GM12872 (cell line): ENCODE results near the gene RAMP3.

Experiments
- CTCF ChIP-seq: IDR thresholded peaks from 3 replicates; pipeline ENCODE4 v1.5.1; 2011; ENCODE audit warnings: low read depth, mild to moderate bottlenecking, low read length, moderate library complexity; ENCODE audit not compliant: insufficient read depth

Gene RAMP3

GRCh38 chr7:45118292-45118691 lies 39.3 kb upstream of the RAMP3 start:
- TF ChIP-seq CTCF = no peak

GRCh38 chr7:45118889-45119331 lies 38.7 kb upstream of the RAMP3 start:
- TF ChIP-seq CTCF = no peak

DNA sequence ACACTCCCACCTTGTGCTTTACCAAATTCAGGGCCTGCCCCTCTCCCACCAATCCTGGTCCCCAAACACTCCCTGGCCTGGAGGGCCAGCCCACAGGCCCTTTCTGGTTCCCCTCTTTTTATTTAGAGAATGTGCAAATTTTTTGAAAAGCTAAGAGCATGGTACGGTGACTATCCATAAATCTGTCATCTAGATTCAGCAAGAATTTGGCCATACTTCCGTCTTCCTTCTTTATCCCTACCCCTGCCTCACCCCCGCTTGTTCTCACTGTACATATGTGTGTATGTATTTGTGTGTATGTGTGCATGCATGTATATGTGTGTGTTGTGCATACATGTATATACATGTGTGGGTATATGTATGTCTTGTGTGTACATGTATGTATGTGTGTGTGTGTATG lies 38.0 kb upstream of the RAMP3 start:
- TF ChIP-seq CTCF = no peak

DNA sequence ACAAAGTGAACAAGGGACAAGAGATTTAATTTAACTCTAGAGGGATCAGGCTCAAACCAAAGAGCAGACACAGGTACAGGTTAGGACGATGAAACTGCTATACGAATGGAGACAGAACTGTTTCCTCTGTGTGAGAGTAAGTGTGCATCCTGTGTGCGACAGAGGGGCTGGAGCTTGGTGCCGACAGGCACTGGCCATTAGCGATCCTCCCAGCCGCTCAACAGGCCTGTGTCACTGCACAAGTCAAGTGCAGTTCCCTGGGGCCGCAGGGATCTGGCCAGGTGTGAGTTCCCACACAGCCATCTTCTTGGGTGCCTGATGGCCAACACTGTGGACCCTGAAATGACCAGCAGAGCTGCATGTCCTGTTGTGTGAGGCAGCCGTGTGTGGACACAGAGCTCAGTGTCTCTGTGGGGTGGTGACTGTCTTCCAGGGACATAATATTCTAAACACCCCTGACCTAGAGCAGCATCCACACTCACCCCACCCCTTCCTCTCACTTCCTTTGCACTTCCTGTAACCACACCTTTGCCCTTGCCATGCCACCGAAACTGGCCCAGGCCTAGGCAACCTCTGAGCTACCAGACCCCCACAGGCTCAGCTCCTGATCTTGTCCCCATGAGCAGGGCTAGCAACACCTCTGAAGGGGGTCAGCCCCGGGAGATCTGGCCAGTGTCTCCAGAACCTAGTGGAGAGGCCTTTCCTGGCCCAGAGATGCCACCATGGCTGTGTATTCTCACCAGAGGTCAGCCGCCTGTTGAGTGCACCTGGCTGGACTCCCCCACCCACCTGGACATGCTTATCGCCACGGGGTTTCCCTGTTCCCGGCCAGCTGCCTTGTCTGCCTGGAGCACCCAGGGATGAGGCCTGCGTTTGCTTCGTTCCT lies 34.4 kb upstream of the RAMP3 start:
- TF ChIP-seq CTCF = no peak

DNA sequence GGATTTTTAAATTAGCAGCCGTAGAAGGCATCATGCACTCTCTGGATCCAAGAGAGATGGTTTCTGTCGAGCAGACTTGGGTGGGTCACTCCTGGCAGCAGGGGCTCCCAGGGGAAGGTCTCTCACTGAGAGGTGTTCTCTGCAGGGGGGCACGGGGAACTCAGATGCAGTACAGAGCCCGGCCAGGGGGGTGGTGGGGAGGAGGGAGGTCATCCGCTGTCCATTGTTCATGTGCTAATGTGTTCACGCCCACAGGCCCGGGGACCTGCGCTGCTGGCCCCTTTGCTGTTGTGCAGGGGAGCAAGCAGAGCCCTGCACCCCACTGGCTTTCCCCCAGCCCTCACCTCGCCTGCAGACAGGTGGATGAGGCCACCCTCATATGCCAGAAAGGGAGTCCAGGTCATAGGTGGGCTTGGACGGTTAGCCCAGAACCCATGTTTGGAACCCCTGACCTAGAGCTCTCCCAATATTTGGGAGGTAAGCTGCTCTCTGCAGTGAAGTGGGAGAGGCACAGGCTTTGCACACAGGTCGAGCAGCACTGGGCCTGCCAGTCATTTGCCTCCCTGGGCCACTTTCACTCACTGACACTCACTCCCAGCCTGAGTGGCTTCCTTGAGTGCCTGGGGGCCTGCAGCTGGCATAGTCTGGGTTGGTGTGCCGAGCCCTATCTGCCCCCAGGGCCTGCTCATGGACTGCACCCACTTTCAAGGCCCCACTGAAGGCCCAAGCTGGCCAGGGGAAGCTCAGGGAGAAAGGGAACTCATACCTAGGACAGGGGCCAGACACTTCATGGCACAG lies 33.5 kb upstream of the RAMP3 start:
- no peak for TF ChIP-seq CTCF

GRCh38 chr7:45125193-45125904 lies 32.2 kb upstream of the RAMP3 start:
- no peak for TF ChIP-seq CTCF

GRCh38 chr7:45126201-45126600 lies 31.4 kb upstream of the RAMP3 start:
- no peak for TF ChIP-seq CTCF
